Measurements from ENCODE around the gene GLRX.

The GLRX gene

GRCh38 chr5:95843733-95844223 is 21.3 kb upstream of the GLRX start:
- Histone ChIP-seq H3K4me1 (ENCODE audit: insufficient read depth, poor library complexity, severe bottlenecking) (no peaks in the 10 kb centered on the region), H3K36me3 (ENCODE audit: low read depth) (no peaks in the 10 kb centered on the region), H3K27me3 (ENCODE audit: insufficient read depth, poor library complexity, severe bottlenecking) (no peaks in the 10 kb centered on the region), H3K4me3 (ENCODE audit: severe bottlenecking) (no peak overlapping the region), H3K27ac (ENCODE audit: poor library complexity, severe bottlenecking) (no peak overlapping the region), H3K9me3 (ENCODE audit: severe bottlenecking) (no peaks in the 10 kb centered on the region)
- no peak for DNase-seq (ENCODE audit: low spot score)
- ATAC-seq (ENCODE audit: low read depth) = no peak
- no peak for TF ChIP-seq CTCF (IDR thresholded peaks at IDR 0.05; ENCODE audit: poor library complexity, severe bottlenecking)

GRCh38 chr5:95842854-95843544 is 20.5 kb upstream of the GLRX start:
- H3K27ac ChIP-seq (ENCODE audit: poor library complexity, severe bottlenecking) = no peak overlapping the region
- DNase-seq (ENCODE audit: low spot score) (peak; percentile 23), ATAC-seq (ENCODE audit: low read depth) (no peak)
- no peak for TF ChIP-seq CTCF (IDR thresholded peaks at IDR 0.05; ENCODE audit: poor library complexity, severe bottlenecking)
- H3K27me3 ChIP-seq (ENCODE audit: insufficient read depth, poor library complexity, severe bottlenecking) = no peaks in the 10 kb centered on the region
- no peak overlapping the region for H3K4me3 ChIP-seq (ENCODE audit: severe bottlenecking)
- no peaks in the 10 kb centered on the region for H3K9me3 ChIP-seq (ENCODE audit: severe bottlenecking)
- no peaks in the 10 kb centered on the region for H3K36me3 ChIP-seq (ENCODE audit: low read depth)
- H3K4me1 ChIP-seq (ENCODE audit: insufficient read depth, poor library complexity, severe bottlenecking) = no peaks in the 10 kb centered on the region

- DNase-seq (ENCODE audit: low spot score) = peak; percentile 15
- Histone ChIP-seq H3K4me3 (ENCODE audit: severe bottlenecking) (no peak overlapping the region), H3K27ac (ENCODE audit: poor library complexity, severe bottlenecking) (no peak overlapping the region), H3K36me3 (ENCODE audit: low read depth) (no peaks in the 10 kb centered on the region), H3K4me1 (ENCODE audit: insufficient read depth, poor library complexity, severe bottlenecking) (no peaks in the 10 kb centered on the region), H3K9me3 (ENCODE audit: severe bottlenecking) (no peaks in the 10 kb centered on the region), H3K27me3 (ENCODE audit: insufficient read depth, poor library complexity, severe bottlenecking) (no peaks in the 10 kb centered on the region)
- peak; percentile 71 for ATAC-seq (ENCODE audit: low read depth)
- no peak for TF ChIP-seq CTCF (IDR thresholded peaks at IDR 0.05; ENCODE audit: poor library complexity, severe bottlenecking)
These were observed 19.6 kb upstream of the GLRX start for GRCh38 chr5:95841914-95842812.

GRCh38 chr5:95840956-95841705 is 18.6 kb upstream of the GLRX start:
- no peak for TF ChIP-seq CTCF (IDR thresholded peaks at IDR 0.05; ENCODE audit: poor library complexity, severe bottlenecking)
- H3K4me1 ChIP-seq (ENCODE audit: insufficient read depth, poor library complexity, severe bottlenecking) = no peaks in the 10 kb centered on the region
- ATAC-seq (ENCODE audit: low read depth) (no peak), DNase-seq (ENCODE audit: low spot score) (no peak)
- H3K27ac ChIP-seq (ENCODE audit: poor library complexity, severe bottlenecking) = no peak overlapping the region
- H3K9me3 ChIP-seq (ENCODE audit: severe bottlenecking) = no peaks in the 10 kb centered on the region
- H3K27me3 ChIP-seq (ENCODE audit: insufficient read depth, poor library complexity, severe bottlenecking) = no peaks in the 10 kb centered on the region
- no peak overlapping the region for H3K4me3 ChIP-seq (ENCODE audit: severe bottlenecking)
- H3K36me3 ChIP-seq (ENCODE audit: low read depth) = no peaks in the 10 kb centered on the region
